OCI-LY7 (cell line): Measurements from ENCODE around the gene TCF12. TPM values are rescaled to one million over a fixed set of nuclear protein-coding genes. Genes with fewer than 3 reads are reported as not detected.
A peak's percentile ranks its signal among the peaks of the same experiment; 100 is the strongest.

ENCODE experiments used
- BruUV-seq: library from RNA; stranded (reverse); fragments of 400-500 nt; replicated peaks from 2 replicates; lab custom pipeline; 2021; lab: Mats Ljungman, UMichigan
- CTCF ChIA-PET: fragments of 300-600 bp; sonication (Branson Sonifier 250); formaldehyde crosslinking; loops from one replicate; lab custom pipeline; 2022; ENCODE audit warnings: antibody characterized with exemption; ENCODE audit not compliant: unreplicated experiment; lab: Charles Lee
- POLR2A ChIA-PET: fragments of 300-600 bp; sonication (Branson Sonifier 250); formaldehyde crosslinking; loops from one replicate; lab custom pipeline; 2022; ENCODE audit warnings: antibody characterized with exemption; lab: Charles Lee
- DNase-seq: peaks from one replicate; pipeline ENCODE4 v3.0.0-alpha.2; 2015; ENCODE audit warnings: low spot score
- H2AFZ ChIP-seq: fragments of 200-600 bp; sonication (generic), shearing (Covaris generic); 2 replicates; pipeline ENCODE4 v1.6.1; 2014; ENCODE audit warnings: mild to moderate bottlenecking, antibody characterized with exemption, low read length, moderate library complexity
- H3K27ac ChIP-seq: fragments of 200-600 bp; sonication (generic); 2 replicates; pipeline ENCODE4 v1.5.1; 2014; ENCODE audit warnings: mixed run types, low read depth, mild to moderate bottlenecking, moderate library complexity, low read length, inconsistent platforms; ENCODE audit not compliant: poor library complexity, severe bottlenecking
- H3K36me3 ChIP-seq: fragments of 200-600 bp; sonication (generic); 2 replicates; pipeline ENCODE4 v1.6.1; 2014; ENCODE audit warnings: mild to moderate bottlenecking, antibody characterized with exemption, low read length, moderate library complexity, mixed read lengths; ENCODE audit not compliant: insufficient read depth
- H3K4me1 ChIP-seq: fragments of 200-600 bp; sonication (generic); 2 replicates; pipeline ENCODE4 v1.5.1; 2014; ENCODE audit warnings: mild to moderate bottlenecking, low read length; ENCODE audit not compliant: insufficient read depth, poor library complexity, severe bottlenecking
- H3K4me2 ChIP-seq: fragments of 200-600 bp; sonication (generic); 2 replicates; pipeline ENCODE4 v1.6.1; 2014; ENCODE audit warnings: mild to moderate bottlenecking, low read length
- H3K4me3 ChIP-seq: fragments of 200-600 bp; sonication (generic); 2 replicates; pipeline ENCODE4 v1.5.1; 2014; ENCODE audit warnings: mild to moderate bottlenecking, low read depth, low read length; ENCODE audit not compliant: poor library complexity, severe bottlenecking
- H3K79me2 ChIP-seq: fragments of 200-600 bp; sonication (generic); 2 replicates; pipeline ENCODE4 v1.6.1; 2016; ENCODE audit warnings: low read depth, mild to moderate bottlenecking, low read length, moderate library complexity, mixed read lengths; ENCODE audit not compliant: insufficient read depth
- H3K9me2 ChIP-seq: fragments of 200-600 bp; sonication (generic); 2 replicates; pipeline ENCODE4 v1.6.1; 2016; ENCODE audit warnings: mild to moderate bottlenecking, low read length, mixed read lengths; ENCODE audit not compliant: insufficient read depth
- H3K9me3 ChIP-seq: fragments of 200-600 bp; sonication (generic); 2 replicates; pipeline ENCODE4 v1.6.1; 2014; ENCODE audit warnings: mild to moderate bottlenecking, mixed run types, low read length, mixed read lengths
- H4K20me1 ChIP-seq: fragments of 200-600 bp; sonication (generic); 2 replicates; pipeline ENCODE4 v1.6.1; 2014; ENCODE audit warnings: mild to moderate bottlenecking, antibody characterized with exemption, low read length, moderate library complexity, mixed read lengths; ENCODE audit not compliant: insufficient read depth
- CTCF ChIP-seq: fragments of 200-600 bp; sonication (generic); conservative IDR thresholded peaks from 2 replicates; pipeline ENCODE4 v1.5.1; 2014; ENCODE audit warnings: mild to moderate bottlenecking, antibody characterized with exemption, low read length, moderate library complexity, mixed read lengths
- EZH2phosphoT487 ChIP-seq: fragments of 200-600 bp; sonication (generic); IDR thresholded peaks from 2 replicates; pipeline ENCODE4 v1.6.1; 2018; ENCODE audit warnings: low read depth, borderline replicate concordance, mild to moderate bottlenecking, mixed run types, antibody characterized with exemption, low read length, moderate library complexity, mixed read lengths
- intact Hi-C: fragments of 100-400 bp; cut with micrococcal nuclease; formaldehyde crosslinking; loops from one replicate; pipeline ENCODE4 v1.10.0; 2022; ENCODE audit not compliant: unreplicated experiment
- total RNA-seq, 2 experiments: library from RNA; depleted of rRNA in 1 of 2; stranded (reverse); fragments of >200 nt in 1 of 2; shearing (Covaris generic) in 1 of 2; gene quantifications; 2 replicates each; pipeline ENCODE4 v1.2.3, GENCODE V29; 2014 to 2022

Gene TCF12
- total RNA-seq, 2 experiments from 2014 or later, result 51.6 to 139 TPM

DNA sequence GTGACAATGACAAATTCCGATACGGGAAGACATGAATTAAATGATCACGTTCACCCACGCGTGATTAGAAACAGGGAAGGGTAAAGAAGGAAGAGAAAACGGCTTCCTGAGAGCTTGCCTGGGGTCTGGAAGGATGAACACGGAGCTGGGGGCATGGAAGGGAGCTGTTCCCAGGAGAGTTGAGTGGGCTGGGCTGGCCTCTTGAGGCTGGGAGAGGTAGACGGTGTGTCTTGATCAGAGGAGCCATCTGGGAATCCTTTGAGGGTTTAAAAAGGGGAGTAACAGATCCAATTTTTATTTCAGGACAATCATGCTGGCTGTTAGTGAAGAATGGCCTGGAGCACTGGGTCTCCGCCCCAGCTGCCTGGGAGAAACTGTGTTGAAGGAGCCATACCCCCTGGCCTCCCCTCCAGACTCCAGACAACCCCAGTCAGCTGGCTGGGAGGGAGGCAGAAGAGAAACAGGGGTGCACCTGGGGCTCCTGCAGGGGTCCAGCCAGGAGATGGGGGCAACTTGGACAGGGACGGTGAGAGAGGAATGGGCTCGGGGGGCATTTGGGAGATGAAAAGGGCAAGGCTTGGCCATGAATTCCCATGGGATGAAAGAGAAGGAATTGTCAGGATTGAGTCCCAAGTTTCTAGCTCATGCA lies 404.3 kb downstream of the TCF12 start:
- ChIA-PET CTCF (interaction anchor here (0.6 kb wide), 1 partner anchor 34 kb away, joined by 3 read pairs; no protein-coding TSS in a partner anchor), POLR2A (interaction anchor here (1.0 kb wide), 1 partner anchor 826 kb away, joined by 3 read pairs; no protein-coding TSS in a partner anchor)
- H3K4me1 ChIP-seq, result peaks cover 28% of the 10 kb centered on the region
- no peaks in the 10 kb centered on the region for H3K79me2 ChIP-seq
- no TSS peak for BruUV-seq
- H2AFZ ChIP-seq, result no peak overlapping the region
- H3K36me3 ChIP-seq, result no peaks in the 10 kb centered on the region
- no peaks in the 10 kb centered on the region for H3K9me3 ChIP-seq
- no peak overlapping the region for H3K4me2 ChIP-seq
- H3K9me2 ChIP-seq, result no peaks in the 10 kb centered on the region
- H3K27ac ChIP-seq, result no peak overlapping the region
- TF ChIP-seq CTCF, result no peak
- no peak for TF ChIP-seq EZH2phosphoT487
- H4K20me1 ChIP-seq, result no peaks in the 10 kb centered on the region
- intact Hi-C loops, result no loop called here
- DNase-seq, result no peak
- H3K4me3 ChIP-seq, result no peak overlapping the region

DNA sequence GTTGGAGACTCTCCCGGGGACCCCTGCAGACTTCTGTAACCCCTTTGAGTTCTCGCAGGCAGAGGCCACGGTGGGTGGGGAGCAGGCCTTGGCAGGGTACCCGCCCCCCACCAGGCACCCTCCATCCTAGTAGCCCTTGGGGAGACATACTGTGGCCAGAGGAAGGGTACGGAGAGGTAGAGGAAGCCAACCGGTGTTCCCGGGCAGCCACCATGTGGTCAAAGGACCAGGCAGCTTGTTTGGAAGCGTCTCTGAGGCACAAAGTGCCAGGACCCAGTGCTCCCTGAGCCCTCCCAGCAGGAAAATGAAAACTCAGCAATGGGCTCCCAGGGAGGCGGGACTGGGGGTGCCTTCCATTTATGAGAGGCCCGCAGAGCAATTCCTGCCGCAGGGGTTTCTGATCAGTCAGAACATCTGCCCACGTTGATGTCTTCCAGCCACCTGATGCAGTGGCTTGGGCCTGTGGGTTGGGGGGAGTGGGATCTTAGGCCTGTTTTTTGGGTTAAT lies 404.9 kb downstream of the TCF12 start:
- Histone ChIP-seq H3K79me2 (no peaks in the 10 kb centered on the region), H3K4me3 (no peak overlapping the region), H2AFZ (peak overlapping the region; percentile 39; the same call in 1 of the 2 replicates), H3K36me3 (no peaks in the 10 kb centered on the region), H3K27ac (no peak overlapping the region), H3K4me2 (peak overlapping the region; percentile 33), H3K4me1 (peaks cover 28% of the 10 kb centered on the region), H3K9me2 (no peaks in the 10 kb centered on the region), H4K20me1 (no peaks in the 10 kb centered on the region), H3K9me3 (no peaks in the 10 kb centered on the region)
- ChIA-PET POLR2A (no interaction called here), CTCF (no interaction called here)
- intact Hi-C loops, result no loop called here
- TF ChIP-seq EZH2phosphoT487 (no peak), CTCF (no peak)
- DNase-seq, result no peak
- BruUV-seq, result no TSS peak
